Measurements from ENCODE around the gene MRFAP1. TPM values are rescaled to one million over a fixed set of nuclear protein-coding genes. Genes with fewer than 3 reads are reported as not detected.
A peak's percentile ranks its signal among the peaks of the same experiment; 100 is the strongest.

The MRFAP1 gene
- total and polyA plus RNA-seq, 10 of the 15 experiments (the other 5 are each of a cell fraction or from before 2014, with no cell fraction given), result 18.7 to 105 (median 80.8) TPM

DNA sequence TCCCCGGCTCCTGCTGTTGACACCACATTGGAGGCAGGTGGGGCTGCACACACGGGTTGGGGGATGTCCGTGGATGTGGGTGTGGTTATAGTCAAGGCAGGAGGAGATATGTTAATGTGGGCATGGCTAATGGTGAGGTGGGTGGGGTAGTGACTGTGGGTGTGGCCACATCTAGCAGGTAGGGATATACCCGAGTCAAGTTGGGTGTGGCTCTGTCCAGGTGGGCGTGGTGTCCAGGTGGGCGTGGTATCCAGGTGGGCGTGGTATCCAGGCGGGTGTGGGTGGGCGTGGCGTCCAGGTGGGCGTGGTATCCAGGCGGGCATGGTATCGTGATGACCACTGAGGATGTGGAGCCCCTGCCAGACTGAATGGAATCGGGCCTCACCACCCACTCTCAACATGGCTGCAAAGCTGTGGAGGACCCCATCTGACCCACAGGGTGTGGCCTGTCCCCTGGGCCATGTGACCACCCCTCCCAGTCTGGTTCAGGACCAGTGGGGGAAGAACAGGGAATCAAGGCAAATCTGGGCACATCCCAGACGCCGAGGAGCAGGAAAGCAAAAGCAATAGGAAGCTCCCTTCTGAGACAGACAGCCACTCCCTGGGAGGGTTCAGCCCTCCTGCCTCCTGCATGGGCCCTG, 44.5 kb upstream of the MRFAP1 start:
- H3K79me2 ChIP-seq (ENCODE audit: control insufficient read depth, insufficient read depth, low read length), result no peaks in the 10 kb centered on the region
- no peak overlapping the region for H2AFZ ChIP-seq (ENCODE audit: control insufficient read depth, low read depth, low read length)
- H3K9me3 ChIP-seq (replicated peaks; ENCODE audit: control insufficient read depth, insufficient read depth, low read length), result no peaks in the 10 kb centered on the region
- RAD21 ChIA-PET (ENCODE audit: unreplicated experiment), result no interaction called here
- ATAC-seq, result peak; percentile 76
- in situ Hi-C loops (cut with MboI) (no loop called here), intact Hi-C loops (cut with micrococcal nuclease; ENCODE audit: unreplicated experiment) (no loop called here)
- POLR2A ChIA-PET, result no interaction called here
- H3K27me3 ChIP-seq (replicated peaks in 1 of 2; ENCODE audit: control insufficient read depth in 2 of 2, insufficient read depth in 2 of 2, low read length in 1 of 2), result no peaks in the 10 kb centered on the region
- H3K4me1 ChIP-seq (ENCODE audit: control insufficient read depth, insufficient read depth, low read length), result no peaks in the 10 kb centered on the region
- H3K4me3 ChIP-seq, result no peak overlapping the region
- H3K9ac ChIP-seq (ENCODE audit: control insufficient read depth, insufficient read depth, low read length), result no peak overlapping the region
- WGBS (ENCODE audit: insufficient coverage, insufficient replicate concordance, low lambda C conversion rate, missing lambda C conversion rate), result 70% methylated on average over 16 of the region's 16 CpGs
- SMC1A ChIA-PET (ENCODE audit: uncharacterized antibody, unreplicated experiment), result interaction anchor here (0.5 kb wide), 1 partner anchor 104 kb away, joined by 3 read pairs; no protein-coding TSS in a partner anchor
- no peak overlapping the region for H3K4me2 ChIP-seq (ENCODE audit: control insufficient read depth, insufficient read depth)
- H3K36me3 ChIP-seq (ENCODE audit: control insufficient read depth in 2 of 2, insufficient read depth in 2 of 2, low read length in 1 of 2), result peaks cover 0 to 1% of the 10 kb centered on the region in 2 experiments; a peak in 3 of 4 replicates
- H4K20me1 ChIP-seq (ENCODE audit: control insufficient read depth, insufficient read depth), result no peaks in the 10 kb centered on the region
- CTCF ChIA-PET, result no interaction called here
- no peak overlapping the region for H3K27ac ChIP-seq (ENCODE audit: control insufficient read depth, insufficient read depth)
- TF ChIP-seq, protein P1, sequence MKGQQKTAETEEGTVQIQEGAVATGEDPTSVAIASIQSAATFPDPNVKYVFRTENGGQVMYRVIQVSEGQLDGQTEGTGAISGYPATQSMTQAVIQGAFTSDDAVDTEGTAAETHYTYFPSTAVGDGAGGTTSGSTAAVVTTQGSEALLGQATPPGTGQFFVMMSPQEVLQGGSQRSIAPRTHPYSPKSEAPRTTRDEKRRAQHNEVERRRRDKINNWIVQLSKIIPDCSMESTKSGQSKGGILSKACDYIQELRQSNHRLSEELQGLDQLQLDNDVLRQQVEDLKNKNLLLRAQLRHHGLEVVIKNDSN (IDR thresholded peaks at IDR 0.05; ENCODE audit: borderline replicate concordance, extremely low read length, insufficient read depth, low read depth, low read length), result peak; percentile 19
- TF ChIP-seq CHD4 (IDR thresholded peaks at IDR 0.05) (no peak), EGR1 (IDR thresholded peaks at IDR 0.05; ENCODE audit: borderline replicate concordance in 1 of 2, low read depth in 2 of 2, low read length in 2 of 2) (peak in 1 of 2 experiments; percentile 31; a peak in 1 of 3 replicates), WRNIP1 (IDR thresholded peaks at IDR 0.05; ENCODE audit: borderline replicate concordance, low read depth, low read length) (no peak), POLR2A (IDR thresholded peaks at IDR 0.05; ENCODE audit: low read depth, low read length) (peak; percentile 43; the same call in 1 of the 2 replicates)
- TF ChIP-seq, protein P2, sequence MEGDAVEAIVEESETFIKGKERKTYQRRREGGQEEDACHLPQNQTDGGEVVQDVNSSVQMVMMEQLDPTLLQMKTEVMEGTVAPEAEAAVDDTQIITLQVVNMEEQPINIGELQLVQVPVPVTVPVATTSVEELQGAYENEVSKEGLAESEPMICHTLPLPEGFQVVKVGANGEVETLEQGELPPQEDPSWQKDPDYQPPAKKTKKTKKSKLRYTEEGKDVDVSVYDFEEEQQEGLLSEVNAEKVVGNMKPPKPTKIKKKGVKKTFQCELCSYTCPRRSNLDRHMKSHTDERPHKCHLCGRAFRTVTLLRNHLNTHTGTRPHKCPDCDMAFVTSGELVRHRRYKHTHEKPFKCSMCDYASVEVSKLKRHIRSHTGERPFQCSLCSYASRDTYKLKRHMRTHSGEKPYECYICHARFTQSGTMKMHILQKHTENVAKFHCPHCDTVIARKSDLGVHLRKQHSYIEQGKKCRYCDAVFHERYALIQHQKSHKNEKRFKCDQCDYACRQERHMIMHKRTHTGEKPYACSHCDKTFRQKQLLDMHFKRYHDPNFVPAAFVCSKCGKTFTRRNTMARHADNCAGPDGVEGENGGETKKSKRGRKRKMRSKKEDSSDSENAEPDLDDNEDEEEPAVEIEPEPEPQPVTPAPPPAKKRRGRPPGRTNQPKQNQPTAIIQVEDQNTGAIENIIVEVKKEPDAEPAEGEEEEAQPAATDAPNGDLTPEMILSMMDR (IDR thresholded peaks at IDR 0.05 in 2 of 3, conservative IDR thresholded peaks at IDR 0.05 in 1 of 3; ENCODE audit: control insufficient read depth in 2 of 3, extremely low read depth in 1 of 3, insufficient read depth in 1 of 3, low read depth in 3 of 3, low read length in 3 of 3), result no peak
- no peak for DNase-seq (ENCODE audit: low read depth, low spot score)
- BruUV-seq (replicated peaks), result no TSS peak
- FAIRE-seq, result no peak

All from GM12878 (cell line).